Lung microvascular endothelial cell (primary cell): ENCODE data around the gene GUCA2B. TPM values are rescaled to one million over a fixed set of nuclear protein-coding genes. Genes with fewer than 3 reads are reported as not detected.

Experiments used
- DNase-seq, 2 donors: peaks; one replicate each; pipeline versions ENCODE4 v3.0.0 to v3.0.0-alpha.2; 2010; ENCODE audit warnings: low read depth in 2 of 2
- total RNA-seq: library from RNA; depleted of rRNA; stranded (reverse); fragments of >200 nt; gene quantifications from 2 replicates; pipeline ENCODE4 v1.2.1, GENCODE V29; 2014

Gene GUCA2B
- total RNA-seq, 1 donor from 2014 or later, result not detected

- peak; percentile 36 to 43 for DNase-seq
These were observed 12.5 kb downstream of the GUCA2B start for GRCh38 chr1:42165511-42166210.

- no peak for DNase-seq
These were observed 14.6 kb downstream of the GUCA2B start for GRCh38 chr1:42167611-42168390.

DNA sequence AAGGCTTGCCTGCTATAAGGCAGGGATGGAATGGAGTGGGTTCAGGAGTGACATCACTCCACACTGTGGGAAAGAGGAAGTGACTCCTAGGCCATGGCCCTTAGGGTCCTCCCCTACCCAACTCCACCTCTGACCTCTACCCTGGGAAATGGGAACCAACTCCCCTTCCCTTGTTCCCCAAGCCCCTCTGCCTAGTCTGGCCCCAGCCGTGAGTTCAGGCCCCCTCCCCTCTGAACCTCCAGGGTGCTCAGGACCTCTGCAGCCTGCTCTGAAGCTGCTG is 15.1 kb downstream of the GUCA2B start:
- DNase-seq, result no peak

GRCh38 chr1:42168763-42169162 is 15.6 kb downstream of the GUCA2B start:
- DNase-seq, result no peak

DNA sequence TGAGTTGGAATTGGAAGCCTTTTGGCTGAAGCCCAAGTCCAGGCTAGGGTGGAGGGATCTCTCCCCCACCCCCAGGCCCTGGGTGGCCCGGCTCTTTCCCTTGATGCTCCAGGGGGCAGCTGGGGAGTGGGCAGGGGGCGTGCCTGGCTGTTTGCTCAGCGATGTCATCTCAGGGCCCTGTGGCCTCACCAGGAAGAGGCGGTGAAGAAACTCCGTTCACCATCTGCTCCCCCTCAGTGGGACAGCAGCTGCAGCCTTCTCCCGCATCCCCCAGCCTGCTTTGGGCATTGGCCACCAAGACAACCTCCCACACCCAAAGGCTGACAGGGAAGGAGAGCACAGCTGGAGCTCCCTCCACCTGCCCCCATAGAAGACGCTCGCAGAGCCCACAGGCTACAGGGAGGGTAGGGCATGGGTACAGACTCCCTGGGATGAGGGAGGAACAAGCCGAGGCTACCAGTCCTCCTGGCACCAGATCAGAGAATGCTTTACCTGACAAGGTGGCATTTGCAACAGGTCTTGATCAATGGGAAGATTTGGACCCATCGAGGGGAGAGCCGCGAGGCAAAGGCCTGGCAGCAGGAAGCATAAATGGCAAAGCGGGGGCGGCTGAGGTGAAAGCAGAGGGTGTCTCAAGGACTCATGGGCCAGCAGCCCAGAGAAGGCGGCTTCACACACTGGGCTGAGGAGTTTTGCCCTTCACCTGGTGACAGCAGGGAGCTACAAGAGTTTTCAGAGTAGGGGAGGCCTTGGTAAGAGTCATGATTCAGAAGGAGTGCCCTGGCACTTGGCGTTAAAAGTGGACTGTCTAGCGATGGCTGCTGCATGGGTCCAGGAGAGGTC is 17.8 kb downstream of the GUCA2B start:
- DNase-seq, result no peak

- no peak for DNase-seq
These were observed 18.6 kb downstream of the GUCA2B start for GRCh38 chr1:42171679-42172266.

- DNase-seq, result peak; percentile 69 to 93
These were observed 19.3 kb downstream of the GUCA2B start for GRCh38 chr1:42172381-42173133.

DNA sequence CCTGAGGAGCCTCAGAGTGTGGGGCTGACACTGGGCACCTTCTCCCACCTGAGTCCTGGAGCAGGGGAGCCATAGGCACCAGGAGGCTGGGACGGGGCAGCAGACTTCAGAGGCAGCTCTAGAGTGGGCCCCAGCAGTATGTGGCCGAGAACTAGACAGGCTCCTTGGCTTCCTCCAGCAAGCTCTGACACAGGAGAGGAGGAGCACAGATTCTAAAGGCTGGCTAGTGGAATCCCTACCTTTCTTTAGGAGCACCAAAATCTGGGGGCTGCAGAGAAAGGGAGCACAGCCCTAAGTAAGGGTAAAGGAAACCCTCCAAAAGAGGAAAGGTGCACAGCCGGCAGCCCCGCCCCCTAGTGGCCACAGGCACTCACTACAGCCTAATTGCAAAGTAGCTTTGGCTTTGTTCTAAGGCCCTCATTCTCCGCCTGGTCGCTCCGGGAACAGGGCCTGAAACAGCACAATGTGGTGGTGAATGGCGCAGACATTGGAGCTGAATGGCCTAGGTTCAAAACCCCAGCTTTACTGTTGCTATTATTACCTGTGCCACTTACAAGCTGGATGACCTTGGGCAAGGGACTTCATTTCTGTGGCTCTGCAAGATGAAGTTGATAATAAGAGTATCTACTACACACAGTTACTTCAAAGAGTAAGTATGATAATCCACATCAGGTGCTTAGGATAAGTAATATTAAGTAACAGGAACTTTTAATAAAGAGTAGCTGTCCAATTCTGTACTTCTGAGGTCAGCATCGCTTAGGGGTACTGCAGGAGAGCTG is 20.1 kb downstream of the GUCA2B start:
- peak; percentile 48 to 69 for DNase-seq

DNA sequence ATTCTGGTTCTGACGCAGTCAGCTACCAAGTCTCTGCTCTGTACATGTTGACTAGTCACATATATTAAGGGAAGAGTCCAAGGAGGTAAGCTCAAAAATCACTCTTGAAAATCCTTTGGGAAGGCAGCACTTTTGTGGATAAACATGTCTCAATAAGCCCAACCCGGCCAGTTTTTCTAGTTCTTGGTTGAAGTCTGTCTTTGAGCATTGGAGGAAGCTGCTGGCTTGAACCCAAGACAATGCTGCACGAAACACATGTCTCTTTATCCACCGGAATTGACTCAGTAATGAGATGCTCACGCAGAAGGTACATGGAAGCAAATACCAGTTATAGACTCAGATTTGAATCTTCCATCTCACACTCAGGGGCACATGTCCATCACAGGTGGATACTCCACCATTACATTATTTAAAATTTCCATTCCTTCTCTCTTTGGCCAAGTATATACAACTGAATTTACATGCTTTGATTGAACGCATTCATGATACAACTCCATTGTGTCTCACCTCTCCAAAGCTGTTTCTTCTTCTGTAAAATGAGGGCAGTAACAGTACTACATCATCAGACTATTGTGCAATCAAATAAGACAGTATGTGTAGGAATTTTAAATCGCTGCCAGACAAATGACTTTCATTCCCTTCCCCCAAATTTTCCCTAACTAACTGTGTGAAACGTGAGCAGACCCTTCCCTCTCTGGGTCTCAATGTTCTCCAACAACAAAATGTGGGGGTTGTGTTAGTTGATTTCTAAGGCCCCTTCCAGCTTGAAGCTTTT is 20.9 kb downstream of the GUCA2B start:
- DNase-seq, result peak in 1 of 2 donors; percentile 41

DNA sequence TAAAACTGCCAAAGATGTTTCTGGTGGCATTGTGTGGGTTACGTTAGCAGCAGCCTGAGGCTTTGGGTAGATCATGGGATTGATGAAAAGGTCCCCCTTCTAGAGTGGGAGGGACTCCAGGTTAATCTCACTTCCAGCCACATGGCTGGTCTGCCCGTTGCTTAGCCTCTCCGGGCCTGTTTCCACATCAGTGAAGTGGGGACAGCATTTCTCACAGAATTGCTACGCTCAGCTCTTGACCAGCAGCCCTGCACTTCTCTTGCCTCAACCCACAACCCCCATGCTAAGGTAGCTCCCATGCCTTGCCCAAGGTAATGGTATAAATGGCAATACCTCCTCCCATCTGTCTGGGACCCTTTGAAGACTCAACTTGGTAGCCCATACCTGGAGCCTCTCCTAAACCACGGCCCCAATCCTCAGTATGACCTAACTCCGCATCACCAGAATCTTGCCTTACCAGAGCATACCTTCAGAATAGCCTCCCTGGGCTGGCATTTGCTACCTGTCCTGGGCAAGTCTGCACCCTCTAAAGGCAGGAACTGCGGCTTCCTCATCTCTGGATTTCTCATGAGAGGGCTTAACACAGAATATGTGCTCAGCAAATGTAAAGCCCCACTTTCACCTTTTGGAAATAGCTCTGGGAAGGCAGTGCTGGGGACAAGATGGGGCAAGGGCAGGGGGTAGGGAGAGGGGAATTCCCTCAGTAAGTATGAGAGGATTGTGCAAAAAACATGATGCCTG is 22.3 kb downstream of the GUCA2B start:
- no peak for DNase-seq

GRCh38 chr1:42176902-42177519 is 23.8 kb downstream of the GUCA2B start:
- peak; percentile 71 to 78 for DNase-seq

GRCh38 chr1:42177541-42177981 is 24.4 kb downstream of the GUCA2B start:
- peak; percentile 72 to 87 for DNase-seq

- DNase-seq, result no peak
These were observed 25.0 kb downstream of the GUCA2B start for GRCh38 chr1:42178249-42178648.

DNA sequence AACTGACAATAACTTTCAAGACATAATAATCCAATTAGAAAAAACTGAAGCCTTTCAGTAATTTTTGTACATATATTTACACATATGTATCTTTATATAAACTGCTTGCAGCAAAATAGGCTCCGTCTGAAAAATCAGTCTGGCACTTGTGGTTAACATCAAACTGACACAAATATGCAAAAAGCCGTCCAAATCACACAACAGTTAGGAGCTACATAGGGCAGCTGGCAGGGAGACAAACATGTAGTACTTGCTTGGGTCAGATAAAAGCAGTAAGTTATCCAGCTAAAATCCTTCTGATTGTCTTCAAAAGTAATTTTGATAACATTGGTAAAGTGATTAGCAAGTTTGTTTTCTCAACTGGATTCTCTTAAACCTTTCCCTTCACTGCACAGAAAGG is 26.1 kb downstream of the GUCA2B start:
- DNase-seq, result no peak

DNA sequence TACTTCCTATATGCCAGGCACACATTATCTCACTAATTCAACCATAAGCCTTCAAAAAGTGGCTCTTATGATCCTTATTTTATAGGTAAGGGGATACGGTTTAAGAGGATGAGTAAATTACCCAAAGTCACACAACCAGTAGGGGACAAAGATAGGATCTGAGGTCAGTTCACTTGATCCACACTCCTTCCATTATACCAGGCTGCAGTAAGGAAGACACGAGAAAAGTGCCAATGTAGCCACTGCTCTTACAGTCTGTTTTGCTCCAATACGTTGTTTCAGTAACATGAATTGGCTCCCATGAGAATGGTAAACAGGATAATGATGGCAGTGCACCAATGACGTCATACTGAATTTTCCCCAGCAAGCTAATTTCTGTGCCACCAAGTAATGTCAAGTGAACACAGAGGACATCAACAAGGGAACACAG is 26.7 kb downstream of the GUCA2B start:
- DNase-seq, result peak in 1 of 2 donors; percentile 28

- DNase-seq, result no peak
These were observed 28.5 kb downstream of the GUCA2B start for GRCh38 chr1:42181687-42182086.

DNA sequence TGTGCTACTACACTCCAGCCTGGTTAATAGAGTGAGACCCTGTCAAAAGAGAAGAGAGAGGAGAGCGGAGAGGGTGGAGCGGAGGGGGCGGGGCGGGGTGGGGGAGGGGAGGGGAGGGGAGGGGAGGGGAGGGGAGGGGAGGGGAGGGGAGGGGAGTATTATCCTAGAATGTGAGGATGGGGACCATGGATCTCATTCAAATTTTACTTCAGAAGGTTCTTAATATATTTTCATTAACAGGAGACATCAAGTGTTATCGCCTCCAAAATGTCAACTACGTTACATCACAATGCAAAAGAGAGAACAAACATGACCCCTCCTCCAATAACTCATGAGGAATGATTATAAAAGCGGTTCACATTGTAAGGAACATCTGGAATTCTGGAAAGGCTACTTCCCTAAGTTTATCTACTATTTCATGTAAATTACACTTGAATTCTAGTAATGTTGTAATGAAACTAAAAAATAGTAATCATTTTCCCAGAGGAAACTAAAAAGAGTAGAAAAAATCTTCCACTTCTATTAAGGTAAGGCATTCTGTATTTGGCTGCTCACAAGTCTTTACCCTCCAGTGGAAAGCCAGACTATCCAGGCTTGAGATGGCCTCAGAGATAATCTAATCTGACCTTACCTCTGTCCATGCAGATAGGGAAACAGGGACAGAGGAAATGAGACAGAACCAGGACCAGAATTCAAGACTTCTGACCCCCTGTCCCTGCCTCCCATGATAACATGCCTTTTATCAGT is 30.2 kb downstream of the GUCA2B start:
- no peak for DNase-seq

DNA sequence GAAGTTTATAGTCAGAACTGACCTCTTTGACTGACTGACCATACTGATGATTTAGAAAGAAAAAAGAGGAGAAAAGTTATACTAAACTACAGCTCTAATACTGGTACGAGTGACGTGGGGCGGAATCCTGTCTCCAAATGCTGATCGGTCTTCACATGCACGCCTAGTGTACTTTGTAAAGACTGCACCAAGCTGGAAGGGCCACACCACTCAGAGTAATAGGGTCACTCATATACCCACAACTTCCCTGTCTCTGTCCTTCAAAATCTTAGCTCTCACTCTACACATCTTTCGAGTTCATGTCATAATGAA is 30.7 kb downstream of the GUCA2B start:
- no peak for DNase-seq
